ENCODE results near the gene PAXX.

Gene PAXX

DNA sequence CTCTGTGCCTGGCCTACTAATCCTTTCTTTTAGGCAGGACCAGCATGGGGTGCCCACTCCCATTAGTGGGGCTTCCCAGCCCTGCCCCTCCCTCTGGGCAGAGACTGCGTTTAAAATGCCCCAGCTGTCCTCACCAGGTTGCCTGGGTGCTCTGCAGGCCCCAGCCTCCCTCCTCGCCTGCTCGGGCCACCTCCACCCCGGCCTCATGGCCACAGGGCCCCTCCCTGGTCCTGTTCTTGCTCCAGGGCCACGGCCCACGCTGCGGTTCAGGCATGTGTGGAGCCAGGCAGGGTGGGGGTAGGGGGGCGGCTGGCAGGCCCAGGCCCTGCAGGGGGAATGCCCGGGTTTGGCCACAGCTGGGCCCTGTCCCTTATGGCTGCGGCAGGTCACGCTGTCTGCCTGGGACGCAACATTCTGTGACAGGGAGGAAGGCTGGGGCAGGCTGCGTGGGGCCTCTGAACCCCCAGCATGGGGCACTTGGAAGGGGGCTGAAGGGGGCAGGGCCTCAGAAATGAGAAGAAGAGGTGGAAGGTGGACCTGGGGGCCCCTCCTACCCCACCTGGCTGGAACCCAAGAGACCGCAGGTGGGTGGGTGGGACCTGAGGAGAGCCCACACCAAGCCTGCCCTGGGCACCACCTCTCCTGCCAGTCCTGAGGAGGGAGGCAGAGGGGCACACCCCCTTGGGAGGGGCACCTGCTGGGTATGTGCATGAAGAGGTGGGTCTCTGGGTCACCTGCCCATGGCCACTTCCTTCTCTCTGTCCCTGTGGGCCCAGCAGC, 40.5 kb upstream of the PAXX start, which contains the start of gene LCN12:
Gene LCN12 (plus strand): TSS at position 733 of the 780 bp plus-strand sequence. CDS start 55 bp downstream, outside the sequence.
- Histone ChIP-seq H3K36me3 (ENCODE audit: low read length) (no peaks in the 10 kb centered on the region), H3K4me2 (ENCODE audit: low read depth, low read length, poor library complexity, severe bottlenecking) (no peak within 1 kb of the TSS), H3K9ac (ENCODE audit: low read length) (no peak within 1 kb of the TSS), H3K79me2 (ENCODE audit: insufficient read depth, low read length) (no peaks in the 10 kb centered on the region), H3K27me3 (ENCODE audit: low read length) (no peaks in the 10 kb centered on the region), H3K4me3 (ENCODE audit: insufficient read depth, low read length, poor library complexity, severe bottlenecking) (no peak within 1 kb of the TSS), H4K20me1 (ENCODE audit: low read depth, low read length) (no peaks in the 10 kb centered on the region), H3K9me3 (ENCODE audit: insufficient read depth, low read length) (no peaks in the 10 kb centered on the region), H3K27ac (ENCODE audit: low read depth, low read length) (no peak within 1 kb of the TSS), H2AFZ (ENCODE audit: low read depth, low read length, severe bottlenecking) (no peak within 1 kb of the TSS), H3K9me2 (replicated peaks; ENCODE audit: insufficient read depth, low read length) (no peaks in the 10 kb centered on the region), H3F3A (ENCODE audit: insufficient read depth) (no peaks in the 10 kb centered on the region)
- TF ChIP-seq, protein P1, sequence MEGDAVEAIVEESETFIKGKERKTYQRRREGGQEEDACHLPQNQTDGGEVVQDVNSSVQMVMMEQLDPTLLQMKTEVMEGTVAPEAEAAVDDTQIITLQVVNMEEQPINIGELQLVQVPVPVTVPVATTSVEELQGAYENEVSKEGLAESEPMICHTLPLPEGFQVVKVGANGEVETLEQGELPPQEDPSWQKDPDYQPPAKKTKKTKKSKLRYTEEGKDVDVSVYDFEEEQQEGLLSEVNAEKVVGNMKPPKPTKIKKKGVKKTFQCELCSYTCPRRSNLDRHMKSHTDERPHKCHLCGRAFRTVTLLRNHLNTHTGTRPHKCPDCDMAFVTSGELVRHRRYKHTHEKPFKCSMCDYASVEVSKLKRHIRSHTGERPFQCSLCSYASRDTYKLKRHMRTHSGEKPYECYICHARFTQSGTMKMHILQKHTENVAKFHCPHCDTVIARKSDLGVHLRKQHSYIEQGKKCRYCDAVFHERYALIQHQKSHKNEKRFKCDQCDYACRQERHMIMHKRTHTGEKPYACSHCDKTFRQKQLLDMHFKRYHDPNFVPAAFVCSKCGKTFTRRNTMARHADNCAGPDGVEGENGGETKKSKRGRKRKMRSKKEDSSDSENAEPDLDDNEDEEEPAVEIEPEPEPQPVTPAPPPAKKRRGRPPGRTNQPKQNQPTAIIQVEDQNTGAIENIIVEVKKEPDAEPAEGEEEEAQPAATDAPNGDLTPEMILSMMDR (IDR thresholded peaks at IDR 0.05; ENCODE audit: insufficient read depth, low read length, poor library complexity, severe bottlenecking) = no peak
- TF ChIP-seq EZH2phosphoT487 (conservative IDR thresholded peaks at IDR 0.05; ENCODE audit: low read length) = no peak

DNA sequence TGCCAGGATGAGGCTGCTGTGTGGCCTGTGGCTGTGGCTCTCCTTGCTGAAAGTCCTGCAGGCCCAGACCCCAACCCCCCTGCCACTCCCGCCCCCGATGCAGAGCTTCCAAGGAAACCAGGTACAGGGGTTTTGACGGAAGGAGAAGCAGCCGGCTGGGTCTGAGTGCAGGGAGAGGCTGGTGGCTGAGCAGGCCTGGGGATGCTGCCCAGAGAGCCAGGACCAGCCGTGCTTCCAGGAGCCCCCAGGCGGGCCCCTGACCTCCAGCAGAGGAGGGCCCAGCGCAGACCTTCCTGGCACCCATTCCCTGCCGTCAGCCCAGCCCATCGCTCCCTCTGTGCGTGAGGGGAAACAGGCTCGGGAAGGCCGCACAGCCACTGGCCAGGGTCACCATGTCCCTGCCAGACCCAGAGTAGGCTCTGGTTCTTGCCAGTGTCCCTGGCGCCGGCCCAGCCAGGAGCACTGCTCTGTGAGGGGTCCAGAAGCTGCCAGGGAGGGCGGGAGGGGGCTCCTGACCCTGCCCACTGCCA, 39.8 kb upstream of the PAXX start:
- H3K27ac ChIP-seq (ENCODE audit: low read depth, low read length) = no peak overlapping the region
- no peak overlapping the region for H2AFZ ChIP-seq (ENCODE audit: low read depth, low read length, severe bottlenecking)
- no peaks in the 10 kb centered on the region for H4K20me1 ChIP-seq (ENCODE audit: low read depth, low read length)
- no peak overlapping the region for H3K9ac ChIP-seq (ENCODE audit: low read length)
- no peak overlapping the region for H3K4me2 ChIP-seq (ENCODE audit: low read depth, low read length, poor library complexity, severe bottlenecking)
- no peaks in the 10 kb centered on the region for H3K9me3 ChIP-seq (ENCODE audit: insufficient read depth, low read length)
- no peaks in the 10 kb centered on the region for H3K36me3 ChIP-seq (ENCODE audit: low read length)
- H3F3A ChIP-seq (ENCODE audit: insufficient read depth) = no peaks in the 10 kb centered on the region
- H3K27me3 ChIP-seq (ENCODE audit: low read length) = no peaks in the 10 kb centered on the region
- H3K4me3 ChIP-seq (ENCODE audit: insufficient read depth, low read length, poor library complexity, severe bottlenecking) = no peak overlapping the region
- TF ChIP-seq, protein P1 (IDR thresholded peaks at IDR 0.05; ENCODE audit: insufficient read depth, low read length, poor library complexity, severe bottlenecking) = no peak
- no peak for TF ChIP-seq EZH2phosphoT487 (conservative IDR thresholded peaks at IDR 0.05; ENCODE audit: low read length)
- no peaks in the 10 kb centered on the region for H3K79me2 ChIP-seq (ENCODE audit: insufficient read depth, low read length)
- H3K9me2 ChIP-seq (replicated peaks; ENCODE audit: insufficient read depth, low read length) = no peaks in the 10 kb centered on the region

DNA sequence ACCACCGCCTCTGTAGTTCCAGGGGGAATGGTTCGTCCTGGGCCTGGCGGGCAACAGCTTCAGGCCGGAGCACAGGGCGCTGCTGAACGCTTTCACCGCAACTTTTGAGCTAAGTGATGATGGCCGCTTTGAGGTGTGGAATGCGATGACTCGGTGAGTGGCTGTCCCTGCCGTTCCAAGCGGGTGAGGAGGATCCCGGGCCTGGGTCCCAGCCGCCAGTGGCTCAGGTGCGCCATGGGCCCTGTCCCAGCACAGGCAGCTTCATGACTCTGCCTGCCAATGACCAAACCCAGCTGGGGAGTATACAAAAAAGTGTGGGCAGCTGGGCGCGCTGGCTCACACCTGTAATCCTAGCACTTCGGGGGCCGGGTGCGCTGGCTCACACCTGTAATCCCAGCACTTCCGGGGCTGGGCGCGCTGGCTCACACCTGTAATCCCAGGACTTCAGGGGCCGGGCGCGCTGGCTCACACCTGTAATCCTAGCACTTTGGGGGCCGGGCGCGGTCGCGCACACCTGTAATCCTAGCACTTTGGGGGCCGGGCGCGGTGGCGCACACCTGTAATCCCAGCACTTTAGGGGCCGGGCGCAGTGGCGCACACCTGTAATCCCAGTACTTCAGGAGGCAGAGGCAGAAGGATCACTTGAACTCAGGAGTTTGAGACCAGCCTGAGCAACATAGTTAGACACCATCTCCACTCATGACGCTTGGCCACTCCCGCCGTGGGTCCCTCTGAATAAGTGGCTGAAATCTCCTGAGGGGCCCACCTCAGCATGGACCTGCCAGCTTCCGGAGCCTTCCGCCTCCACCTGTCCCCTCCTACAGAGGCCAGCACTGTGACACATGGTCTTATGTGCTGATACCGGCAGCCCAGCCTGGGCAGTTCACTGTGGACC, 39.1 kb upstream of the PAXX start:
- Histone ChIP-seq H3K36me3 (ENCODE audit: low read length) (no peaks in the 10 kb centered on the region), H3K79me2 (ENCODE audit: insufficient read depth, low read length) (no peaks in the 10 kb centered on the region), H3K4me3 (ENCODE audit: insufficient read depth, low read length, poor library complexity, severe bottlenecking) (no peak overlapping the region), H3K9me3 (ENCODE audit: insufficient read depth, low read length) (no peaks in the 10 kb centered on the region), H3K27ac (ENCODE audit: low read depth, low read length) (no peak overlapping the region), H3K9ac (ENCODE audit: low read length) (no peak overlapping the region), H4K20me1 (ENCODE audit: low read depth, low read length) (no peaks in the 10 kb centered on the region), H3K4me2 (ENCODE audit: low read depth, low read length, poor library complexity, severe bottlenecking) (no peak overlapping the region), H3F3A (ENCODE audit: insufficient read depth) (no peaks in the 10 kb centered on the region), H2AFZ (ENCODE audit: low read depth, low read length, severe bottlenecking) (no peak overlapping the region), H3K9me2 (replicated peaks; ENCODE audit: insufficient read depth, low read length) (no peaks in the 10 kb centered on the region), H3K27me3 (ENCODE audit: low read length) (no peaks in the 10 kb centered on the region)
- no peak for TF ChIP-seq EZH2phosphoT487 (conservative IDR thresholded peaks at IDR 0.05; ENCODE audit: low read length)
